ENCODE data around the gene PLEKHH1.
A peak's percentile ranks its signal among the peaks of the same experiment; 100 is the strongest.
"Not testable (repeated sequence)": the region's sequence is repeated elsewhere in the genome, so short reads cannot be mapped to it uniquely, and the experiment has no call there.

Gene PLEKHH1

DNA sequence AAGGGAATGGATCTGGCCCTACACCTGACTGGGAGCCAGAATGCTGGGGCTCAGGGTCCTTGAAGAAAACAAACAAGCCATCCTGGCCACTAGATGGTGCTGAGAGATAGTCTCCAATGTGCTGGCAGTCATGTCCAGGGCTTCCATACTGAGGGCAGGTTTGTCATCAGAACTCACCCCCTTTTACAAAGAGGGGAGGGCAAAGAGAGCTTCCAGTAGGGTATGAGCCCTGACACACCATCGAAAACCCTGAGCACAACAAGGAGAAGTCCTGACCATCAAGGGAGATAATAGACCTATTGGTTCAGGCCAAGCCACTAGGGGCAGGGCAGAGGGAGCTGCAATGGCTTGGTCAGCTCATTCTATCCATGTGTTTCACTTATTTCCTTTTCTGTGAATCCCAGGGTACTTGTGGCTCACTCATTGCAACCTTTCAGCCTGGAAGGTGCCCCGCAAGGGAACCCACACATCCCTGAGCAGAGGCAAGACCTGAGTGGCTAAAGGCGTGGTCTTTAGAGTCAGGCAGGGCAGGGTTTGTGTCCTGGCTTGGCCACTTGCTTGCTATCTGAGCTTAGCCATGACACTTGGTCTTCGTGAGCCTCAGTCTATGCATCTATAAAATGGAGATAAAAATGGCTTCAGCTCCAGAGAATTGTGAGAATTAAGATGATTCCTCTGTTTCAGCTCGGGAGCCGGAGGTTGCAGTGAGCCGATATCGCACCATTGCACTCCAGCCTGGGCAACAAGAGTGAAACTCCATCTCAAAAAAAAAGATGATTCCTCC lies 6.2 kb upstream of the PLEKHH1 start:
- no peak for DNase-seq (ENCODE audit: low read depth)
- no peak overlapping the region for H3K4me3 ChIP-seq (ENCODE audit: low read depth, low read length)

DNA sequence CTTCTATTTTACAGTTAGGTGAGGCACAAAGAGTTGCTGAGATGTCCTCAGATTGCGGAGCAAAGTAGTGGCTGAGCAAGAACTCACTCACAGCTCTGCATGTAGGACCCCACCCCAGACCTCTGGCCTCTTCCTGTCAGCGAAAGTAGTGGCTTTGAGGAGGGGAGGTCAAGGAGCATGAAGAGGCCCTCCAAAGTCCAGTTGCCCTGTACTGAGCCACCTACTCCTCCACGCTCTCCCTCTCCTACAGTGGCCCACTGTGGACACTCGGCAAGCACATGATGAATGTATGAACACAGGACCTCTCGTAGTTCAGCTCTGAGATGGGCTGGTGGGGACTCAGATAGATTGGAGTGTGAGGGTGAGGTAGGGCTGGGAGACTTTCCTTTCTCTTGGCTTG lies 5.3 kb upstream of the PLEKHH1 start:
- no peak for DNase-seq (ENCODE audit: low read depth)
- H3K4me3 ChIP-seq (ENCODE audit: low read depth, low read length) = no peak overlapping the region

DNA sequence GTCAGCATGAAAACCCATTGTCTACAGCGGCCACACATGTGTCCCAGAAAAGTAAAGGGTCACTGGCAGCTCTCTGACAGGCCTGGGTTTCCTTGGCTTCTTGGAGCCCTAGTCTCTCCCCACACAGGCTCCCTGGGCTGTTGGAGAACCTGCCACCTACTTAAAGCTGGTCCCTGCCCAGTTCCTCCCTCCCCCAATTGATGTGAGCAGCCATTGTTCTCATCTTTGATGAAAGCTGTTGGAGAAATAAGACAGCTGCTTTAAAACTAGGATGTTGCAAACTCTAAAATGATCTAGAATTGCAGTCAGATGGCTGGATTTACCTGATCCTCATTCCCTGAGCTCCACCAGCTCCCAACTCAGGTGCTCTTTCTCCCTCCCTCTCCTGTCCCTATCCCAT lies 4.8 kb upstream of the PLEKHH1 start:
- DNase-seq (ENCODE audit: low read depth) = no peak
- no peak overlapping the region for H3K4me3 ChIP-seq (ENCODE audit: low read depth, low read length)

DNA sequence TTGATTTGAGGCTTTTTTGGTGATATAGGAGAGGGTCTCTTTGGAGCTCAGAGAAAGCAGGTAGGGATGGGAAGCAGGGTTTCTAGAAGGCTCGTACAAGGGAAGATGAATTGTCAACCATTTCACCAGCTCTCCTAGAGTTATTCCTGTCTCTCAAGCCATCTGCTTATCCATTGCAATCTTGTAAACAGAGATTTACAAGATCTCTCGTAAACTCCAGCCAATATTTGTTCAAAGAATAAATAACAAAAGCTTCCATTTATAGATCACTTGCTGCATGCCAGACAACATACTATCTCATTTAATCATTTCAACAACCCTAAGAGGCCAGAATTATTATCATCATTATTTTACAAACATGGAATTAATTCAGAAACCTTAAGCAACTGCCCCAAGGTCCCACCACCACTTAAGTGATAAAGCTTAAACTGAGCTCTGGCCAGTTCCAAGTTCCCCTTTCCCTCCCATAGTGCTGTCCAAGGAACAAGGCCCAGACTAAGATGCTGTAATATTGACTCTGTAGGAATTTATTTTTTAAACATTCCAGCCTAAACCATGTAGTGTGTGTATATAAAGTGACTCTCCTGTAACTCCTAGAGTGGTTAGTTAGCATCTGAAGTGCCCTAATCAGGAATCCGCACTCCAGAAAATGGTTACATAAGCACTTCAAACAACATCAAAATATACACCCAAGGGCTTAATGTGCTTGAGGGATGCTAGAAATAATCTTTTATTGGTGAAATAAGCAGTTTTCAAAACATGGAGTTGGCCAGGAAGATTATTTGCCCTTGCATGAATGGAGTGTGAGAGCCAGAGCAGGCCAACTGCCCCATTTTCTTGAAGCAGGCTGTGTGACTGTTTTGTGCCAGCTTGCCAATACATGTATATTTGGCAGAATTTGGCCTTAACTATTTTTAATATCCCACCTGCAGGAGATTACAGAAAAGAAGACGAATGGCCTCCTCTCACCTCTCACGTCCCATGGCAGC lies 2.8 kb upstream of the PLEKHH1 start:
- DNase-seq (ENCODE audit: low read depth) = no peak
- H3K4me3 ChIP-seq (ENCODE audit: low read depth, low read length) = no peak overlapping the region

DNA sequence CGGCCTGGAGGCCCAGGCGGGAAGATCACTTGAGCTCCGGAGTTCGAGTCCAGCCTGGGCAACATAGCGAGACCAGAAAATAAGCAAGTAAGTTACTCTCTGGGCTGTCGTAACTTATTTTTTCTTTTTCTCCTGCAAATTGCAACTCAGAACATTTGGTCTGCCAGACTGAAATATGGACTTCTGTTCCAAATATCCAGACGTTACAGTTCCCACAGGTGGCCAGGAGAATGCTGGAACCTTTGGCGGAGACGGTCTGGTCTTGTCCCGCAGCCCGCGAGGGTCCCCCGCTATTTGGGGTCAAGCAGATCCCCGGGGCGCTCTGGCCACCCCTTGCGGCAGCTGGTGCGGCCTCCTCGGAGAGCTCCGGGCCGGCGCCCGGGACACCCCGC lies 488 bp upstream of the PLEKHH1 start:
- DNase-seq (ENCODE audit: low read depth) = no peak
- peak overlapping the region; percentile 57 for H3K4me3 ChIP-seq (ENCODE audit: low read depth, low read length)

DNA sequence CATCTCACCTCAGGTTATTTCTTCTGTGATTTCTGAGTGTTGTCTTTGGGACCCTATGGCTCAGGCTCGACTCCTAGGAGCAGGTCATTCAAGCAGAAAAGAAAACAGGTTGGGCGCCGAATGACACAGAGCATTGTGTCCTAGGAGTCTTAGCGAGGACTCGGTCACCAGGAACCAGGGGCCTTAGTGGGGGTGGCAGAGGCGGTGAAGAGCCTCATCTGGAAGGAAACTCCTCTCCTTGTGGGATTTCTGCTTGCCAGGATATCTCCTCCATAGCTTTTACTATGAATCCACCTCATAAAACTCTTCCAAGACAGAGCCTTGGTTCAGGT lies 630 bp downstream of the PLEKHH1 start:
- peak overlapping the region; percentile 57 for H3K4me3 ChIP-seq (ENCODE audit: low read depth, low read length)
- DNase-seq (ENCODE audit: low read depth) = no peak

DNA sequence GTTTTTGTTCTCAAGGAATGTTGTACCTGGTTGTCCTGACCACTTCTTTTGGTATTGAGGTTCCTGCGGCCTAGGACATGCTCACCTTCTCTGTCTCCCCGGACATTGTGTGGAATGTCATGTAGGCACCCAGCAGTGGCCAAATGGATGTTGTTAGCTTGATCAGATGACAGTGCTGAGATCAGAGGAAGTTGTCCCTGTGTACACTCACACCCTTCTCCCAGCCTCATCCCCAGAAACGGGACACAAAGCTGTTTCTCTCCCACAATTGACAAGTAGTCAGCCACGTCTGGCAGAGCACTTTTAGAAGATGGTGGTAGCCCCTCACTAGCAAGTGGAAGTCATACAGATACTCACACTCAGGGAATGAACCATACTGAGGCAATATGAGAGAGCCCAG lies 3.0 kb downstream of the PLEKHH1 start:
- no peak for DNase-seq (ENCODE audit: low read depth)
- H3K4me3 ChIP-seq (ENCODE audit: low read depth, low read length) = no peak overlapping the region

DNA sequence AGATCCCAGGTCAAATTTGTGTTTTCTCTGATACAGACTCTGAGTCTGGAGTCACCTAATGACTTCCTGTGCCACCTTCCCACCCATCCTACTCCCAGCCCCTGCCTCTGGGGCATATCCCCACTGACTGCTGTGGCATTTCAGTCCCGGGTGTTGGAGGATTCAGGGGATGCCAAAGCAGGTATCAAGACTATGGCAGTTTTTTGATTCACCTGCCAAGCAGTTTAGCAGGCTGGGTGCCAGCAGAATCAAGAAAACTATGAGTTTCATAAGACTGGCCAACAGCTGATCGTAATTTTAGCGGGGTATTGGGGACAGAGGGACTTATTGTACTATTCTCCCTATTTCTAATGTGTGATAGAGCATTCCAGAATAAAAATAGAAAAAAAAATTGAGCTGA lies 4.6 kb downstream of the PLEKHH1 start:
- DNase-seq (ENCODE audit: low read depth) = no peak
- H3K4me3 ChIP-seq (ENCODE audit: low read depth, low read length) = no peak overlapping the region

DNA sequence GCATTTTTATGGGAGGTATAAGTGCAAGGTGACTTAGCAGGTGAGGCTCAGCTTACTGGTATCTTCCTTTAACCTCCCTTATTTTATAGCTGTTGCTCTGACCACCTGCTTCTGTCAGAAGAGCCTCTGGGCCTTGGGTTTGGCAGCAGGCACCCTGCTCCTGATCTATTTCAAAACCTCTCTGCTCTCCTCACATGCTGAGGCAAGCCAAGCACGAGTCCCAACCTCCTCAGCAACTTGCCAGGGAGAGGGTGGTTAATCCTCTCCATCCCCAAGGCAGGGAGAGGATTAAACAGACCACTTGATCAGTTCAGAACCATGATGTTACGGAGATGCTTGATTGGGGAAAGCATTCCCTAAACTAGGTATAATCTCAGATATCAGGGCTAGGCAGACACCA lies 5.4 kb downstream of the PLEKHH1 start:
- H3K4me3 ChIP-seq (ENCODE audit: low read depth, low read length) = no peak overlapping the region
- DNase-seq (ENCODE audit: low read depth) = no peak

DNA sequence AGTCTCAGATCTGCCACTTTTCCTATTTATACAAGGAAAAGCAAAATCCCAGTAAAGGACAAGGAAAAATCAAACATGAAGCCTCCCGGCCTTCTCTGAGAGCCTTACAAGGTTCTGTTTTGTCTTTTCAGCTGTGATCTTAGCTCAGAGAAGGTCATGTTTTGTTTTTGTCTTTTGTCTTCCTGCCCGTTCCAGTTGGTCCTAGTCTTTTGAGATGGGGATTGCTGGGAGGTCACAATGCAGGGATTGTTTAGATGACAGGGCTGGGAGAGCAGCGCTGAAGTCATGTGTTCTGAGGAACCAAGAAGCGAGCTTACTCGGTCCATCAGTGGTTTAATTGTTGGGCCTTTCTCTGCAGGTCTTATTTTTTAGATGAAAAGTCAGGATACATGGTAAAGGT lies 6.0 kb downstream of the PLEKHH1 start:
- no peak for DNase-seq (ENCODE audit: low read depth)
- no peak overlapping the region for H3K4me3 ChIP-seq (ENCODE audit: low read depth, low read length)

DNA sequence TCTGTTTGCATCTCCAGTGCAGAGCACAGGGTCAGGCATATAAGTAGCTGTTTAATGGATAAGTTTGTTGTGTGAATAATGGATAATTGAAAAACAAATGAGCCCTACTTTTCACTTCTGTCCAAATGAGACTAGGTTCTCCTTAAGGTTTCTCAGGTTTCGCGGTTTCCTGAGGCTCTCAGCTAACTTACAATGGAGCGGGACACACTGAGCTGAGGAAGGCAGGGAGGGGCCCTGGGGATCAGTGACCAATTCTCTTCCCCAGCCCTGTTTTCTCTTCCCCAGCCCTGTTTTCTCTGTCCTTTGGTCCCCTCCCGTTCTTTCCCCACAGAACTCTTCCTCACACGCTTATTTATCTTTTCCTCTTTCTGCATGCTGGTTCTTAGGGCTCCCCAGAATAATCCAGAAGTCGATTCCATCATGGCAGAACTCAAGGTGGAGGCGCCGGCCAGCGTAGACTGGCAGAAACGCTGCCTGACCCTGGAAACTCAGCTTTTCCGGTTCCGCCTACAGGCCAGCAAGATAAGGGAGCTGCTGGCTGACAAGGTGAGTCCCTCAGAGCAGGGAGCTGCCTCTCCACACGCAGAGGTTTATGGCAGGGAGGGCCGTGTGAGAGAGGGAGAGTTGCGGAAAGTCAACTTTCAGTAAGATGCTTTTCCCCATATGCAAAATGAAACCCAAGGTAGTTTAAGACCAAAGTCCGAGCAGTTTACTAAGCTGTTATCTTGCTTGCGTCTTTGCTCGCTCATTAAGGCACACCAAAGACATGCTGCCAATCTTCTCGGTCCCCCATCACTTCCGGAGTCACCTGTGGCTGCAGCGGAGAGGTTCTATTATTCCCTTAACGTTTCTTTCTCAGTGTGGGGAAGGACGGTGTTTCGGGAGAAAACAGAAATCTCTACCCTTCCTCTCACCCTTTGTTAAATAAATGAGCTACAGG lies 8.6 kb downstream of the PLEKHH1 start:
- DNase-seq (ENCODE audit: low read depth) = no peak
- H3K4me3 ChIP-seq (ENCODE audit: low read depth, low read length) = no peak overlapping the region

DNA sequence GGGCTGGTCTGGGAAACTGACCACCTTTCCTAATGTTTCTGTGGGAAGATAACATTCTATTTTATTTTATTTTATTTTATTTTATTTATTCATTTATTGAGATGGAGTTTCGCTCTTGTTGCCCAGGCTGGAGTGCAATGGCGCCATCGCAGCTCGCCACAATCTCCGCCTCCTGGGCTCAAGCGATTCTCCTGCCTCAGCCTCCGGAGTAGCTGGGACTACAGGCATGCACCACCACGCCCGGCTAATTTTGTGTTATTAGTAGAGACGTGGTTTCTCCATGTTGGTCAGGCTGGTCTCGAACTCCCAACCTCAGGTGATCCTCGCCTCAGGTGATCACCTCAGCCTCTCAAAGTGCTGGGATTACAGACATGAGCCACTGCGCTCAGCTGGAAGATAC lies 9.5 kb downstream of the PLEKHH1 start:
- not testable (repeated sequence) for H3K4me3 ChIP-seq (ENCODE audit: low read depth, low read length); DNase-seq (ENCODE audit: low read depth)

DNA sequence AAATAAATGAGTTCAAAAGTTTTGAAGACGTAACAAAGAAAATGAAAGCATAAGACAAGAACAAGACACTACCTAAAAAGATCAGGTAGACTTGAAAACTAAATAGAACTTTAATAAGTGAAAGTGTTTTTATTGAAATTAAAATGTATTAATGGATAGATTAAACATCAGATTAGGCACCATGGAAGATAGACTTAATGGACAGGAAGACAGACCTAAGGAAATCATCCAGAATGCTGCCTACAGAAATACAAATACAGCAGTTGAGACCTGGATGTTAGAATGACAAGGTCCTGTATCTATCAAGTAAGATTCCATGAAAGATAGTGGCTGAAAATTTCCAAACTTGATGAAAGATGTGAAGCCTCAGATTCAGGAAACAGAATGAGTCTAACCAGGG lies 11.5 kb downstream of the PLEKHH1 start:
- no peak for DNase-seq (ENCODE audit: low read depth)
- H3K4me3 ChIP-seq (ENCODE audit: low read depth, low read length) = no peak overlapping the region

DNA sequence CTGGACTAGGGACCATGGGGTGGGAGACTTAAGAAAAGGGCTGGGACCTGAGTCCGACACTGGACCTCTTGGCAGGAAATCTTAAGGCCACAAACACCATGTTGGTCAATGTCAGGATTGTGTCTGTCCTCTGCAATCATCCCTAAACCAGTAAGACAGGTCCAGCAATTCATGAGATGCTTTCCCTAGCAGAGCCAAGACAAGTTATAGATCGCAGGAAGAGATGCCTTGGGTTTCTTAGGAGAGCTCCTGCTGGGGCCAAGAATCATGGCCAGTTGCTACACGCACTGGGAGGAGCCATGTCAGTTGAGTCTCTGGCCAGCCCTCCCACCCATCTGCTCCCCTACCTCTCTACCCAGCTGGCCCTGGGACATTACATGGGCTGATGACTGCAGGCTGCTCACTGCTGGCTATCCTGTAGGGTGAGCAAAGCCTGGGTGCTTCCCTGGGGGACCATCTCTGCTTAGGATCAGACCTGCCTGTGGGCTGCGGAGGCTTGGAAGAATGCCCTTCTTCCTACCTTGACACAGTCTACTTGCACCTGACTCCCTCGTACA lies 14.2 kb downstream of the PLEKHH1 start:
- H3K4me3 ChIP-seq (ENCODE audit: low read depth, low read length) = no peak overlapping the region
- no peak for DNase-seq (ENCODE audit: low read depth)

DNA sequence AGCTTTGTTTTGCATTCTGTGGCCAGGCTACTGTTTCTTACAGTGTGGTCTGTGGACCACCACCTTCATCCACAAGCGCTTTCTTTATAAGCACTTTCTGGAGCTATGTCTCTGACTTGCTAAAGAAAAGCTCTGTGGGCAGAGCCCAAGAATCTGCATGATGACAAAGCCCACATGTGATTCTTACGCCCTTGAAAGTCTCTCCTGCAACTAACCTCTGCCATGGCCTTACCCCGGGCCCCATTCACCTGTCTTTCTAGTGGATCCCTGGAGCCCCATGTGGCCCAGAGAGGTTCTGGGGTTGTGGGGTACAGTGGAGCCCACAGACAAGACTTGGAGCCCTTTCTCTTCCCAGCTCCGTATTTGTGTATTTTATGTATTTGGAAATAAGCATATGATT lies 16.6 kb downstream of the PLEKHH1 start:
- H3K4me3 ChIP-seq (ENCODE audit: low read depth, low read length) = no peak overlapping the region
- no peak for DNase-seq (ENCODE audit: low read depth)

DNA sequence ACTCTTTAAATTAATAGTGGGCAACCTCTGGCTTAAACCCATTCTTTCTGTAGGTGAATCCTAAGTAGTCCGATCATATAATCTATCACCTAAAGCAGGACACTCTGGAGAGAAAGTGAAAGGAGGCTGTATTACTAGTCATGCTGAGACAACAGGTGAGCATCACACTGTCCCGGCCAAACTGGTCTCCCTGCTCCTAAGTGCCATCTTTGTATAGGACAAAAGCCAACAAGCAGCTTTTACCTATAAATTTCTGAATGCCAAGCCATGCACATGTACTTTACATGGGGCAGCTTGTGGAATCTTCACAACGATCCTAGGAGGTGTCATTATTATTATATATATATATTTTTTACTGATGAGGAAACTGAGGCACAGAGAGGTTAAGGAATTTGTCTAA lies 18.0 kb downstream of the PLEKHH1 start:
- no peak overlapping the region for H3K4me3 ChIP-seq (ENCODE audit: low read depth, low read length)
- no peak for DNase-seq (ENCODE audit: low read depth)

DNA sequence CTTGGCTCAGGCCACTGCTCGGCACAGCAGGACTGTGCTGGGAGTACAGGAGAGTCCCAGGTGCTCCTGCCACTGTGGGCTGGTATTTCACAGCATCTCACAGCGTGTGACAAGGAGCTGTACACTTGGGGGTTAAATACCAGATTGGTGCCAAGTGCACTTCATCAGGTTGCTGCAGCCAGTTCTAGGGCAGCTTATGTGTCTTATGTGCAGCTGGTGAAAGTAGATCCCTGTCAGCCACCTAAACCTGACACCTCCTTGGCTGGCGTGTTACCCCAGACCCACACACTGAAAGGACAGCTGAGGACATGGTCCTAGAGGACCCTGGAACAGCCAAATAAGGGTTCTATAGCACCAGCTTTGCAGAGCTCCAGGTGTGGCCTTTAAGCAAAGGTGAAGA lies 18.9 kb downstream of the PLEKHH1 start:
- no peak for DNase-seq (ENCODE audit: low read depth)
- no peak overlapping the region for H3K4me3 ChIP-seq (ENCODE audit: low read depth, low read length)

DNA sequence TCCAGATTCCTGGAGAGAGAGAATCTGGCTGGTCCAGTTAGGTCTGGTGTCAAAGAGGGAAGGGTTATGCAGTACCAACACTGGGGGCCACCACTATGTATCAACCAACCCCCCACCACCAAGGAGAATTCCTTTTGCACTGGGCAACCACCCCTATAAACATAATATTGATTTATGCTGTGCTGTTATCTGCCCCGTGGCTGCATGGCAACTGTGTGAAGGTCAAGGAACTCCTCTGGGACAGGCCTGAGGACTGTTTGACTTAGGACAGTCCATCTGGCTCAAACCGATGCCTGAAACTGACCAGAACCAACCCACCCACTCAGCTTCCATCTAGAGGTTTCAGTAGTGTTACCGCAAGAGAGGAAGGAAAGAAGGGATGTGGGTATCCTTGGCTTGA lies 20.5 kb downstream of the PLEKHH1 start:
- DNase-seq (ENCODE audit: low read depth) = no peak
- no peak overlapping the region for H3K4me3 ChIP-seq (ENCODE audit: low read depth, low read length)

DNA sequence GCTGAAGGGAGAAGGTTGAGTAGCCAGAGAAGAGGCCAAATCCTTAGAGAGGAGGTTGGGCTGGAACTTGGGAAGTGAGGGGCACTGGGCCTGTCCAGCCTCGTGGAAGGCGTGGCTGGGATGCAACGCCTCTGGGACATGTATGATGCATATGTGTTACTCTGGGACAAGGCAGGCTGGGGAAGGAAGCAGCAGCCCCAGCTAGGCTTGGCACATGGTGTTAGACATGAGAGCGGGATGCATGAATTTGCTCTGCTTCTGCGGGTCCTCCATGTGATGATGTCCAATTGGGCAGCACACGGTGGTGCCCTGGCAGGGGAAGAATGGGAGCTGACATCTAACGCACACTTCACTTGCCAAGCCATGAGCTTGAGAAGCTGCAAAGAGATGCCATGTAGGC lies 21.3 kb downstream of the PLEKHH1 start:
- H3K4me3 ChIP-seq (ENCODE audit: low read depth, low read length) = no peak overlapping the region
- DNase-seq (ENCODE audit: low read depth) = no peak
